ENCODE results near the gene MACO1.
"Not testable (repeated sequence)": the region's sequence is repeated elsewhere in the genome, so short reads cannot be mapped to it uniquely, and the experiment has no call there.

- TF ChIP-seq CTCF (IDR thresholded peaks at IDR 0.05; ENCODE audit: low read depth, low read length, poor library complexity, severe bottlenecking); EZH2phosphoT487 (IDR thresholded peaks at IDR 0.05; ENCODE audit: borderline replicate concordance, low read length): not testable (repeated sequence)
These were observed 33.1 kb upstream of the MACO1 start for GRCh38 chr1:25397549-25397948.

Measured in DOHH2 (cell line).